Natural killer cell (primary cell): Measurements from ENCODE around the gene CDC42BPG. TPM values are rescaled to one million over a fixed set of nuclear protein-coding genes. Genes with fewer than 3 reads are reported as not detected.

Experiments
- ATAC-seq, 3 donors: fragments of 150-1000 bp in 2 of 3; fragments of 200-7000 bp in 1 of 3; cut with Tn5 transposase; 1 replicate in 1 of 3; 2 replicates in 2 of 3; pipeline ENCODE4 v1.10.0; 2021; ENCODE audit warnings: mild to moderate bottlenecking in 2 of 3, moderate library complexity in 2 of 3
- DNase-seq, 2 donors: peaks; one replicate each; pipeline versions ENCODE4 v3.0.0 to v3.0.0-alpha.2; 2013 to 2021; ENCODE audit warnings: mixed read lengths in 1 of 2
- H3K27ac ChIP-seq: one replicate; pipeline ENCODE4 v1.5.1; 2013; ENCODE audit warnings: mild to moderate bottlenecking, low read length
- H3K27me3 ChIP-seq: one replicate; pipeline ENCODE4 v1.6.1; 2013; ENCODE audit warnings: low read length; ENCODE audit not compliant: control insufficient read depth, insufficient read depth
- H3K36me3 ChIP-seq: one replicate; pipeline ENCODE4 v1.6.1; 2013; ENCODE audit warnings: low read length; ENCODE audit not compliant: control insufficient read depth, insufficient read depth
- H3K4me1 ChIP-seq: one replicate; pipeline ENCODE4 v1.6.1; 2013; ENCODE audit warnings: low read length; ENCODE audit not compliant: control insufficient read depth, insufficient read depth
- H3K4me3 ChIP-seq: one replicate; pipeline ENCODE4 v1.5.1; 2013; ENCODE audit warnings: low read length
- H3K9me3 ChIP-seq: one replicate; pipeline ENCODE4 v1.6.1; 2013; ENCODE audit warnings: low read length; ENCODE audit not compliant: control insufficient read depth, insufficient read depth
- H3K27ac Mint-ChIP-seq, 2 donors: one replicate each; pipeline ENCODE4 v1.8.0; 2022; ENCODE audit warnings: mild to moderate bottlenecking in 2 of 2, mixed read lengths in 2 of 2, moderate library complexity in 1 of 2
- H3K27me3 Mint-ChIP-seq, 2 donors: one replicate each; pipeline ENCODE4 v1.8.0; 2022; ENCODE audit warnings: low read depth in 2 of 2, mixed read lengths in 2 of 2
- H3K36me3 Mint-ChIP-seq: one replicate; pipeline ENCODE4 v1.8.0; 2022; ENCODE audit warnings: mixed read lengths
- H3K4me1 Mint-ChIP-seq, 2 donors: one replicate each; pipeline ENCODE4 v1.8.0; 2022; ENCODE audit warnings: mixed read lengths in 2 of 2
- H3K4me3 Mint-ChIP-seq: one replicate; pipeline ENCODE4 v1.8.0; 2022; ENCODE audit warnings: mild to moderate bottlenecking, moderate library complexity, mixed read lengths
- H3K9me3 Mint-ChIP-seq, 2 donors: one replicate each; pipeline ENCODE4 v1.8.0; 2022; ENCODE audit warnings: mixed read lengths in 2 of 2
- CTCF ChIP-seq: fragments of 200-600 bp; IDR thresholded peaks from one replicate; pipeline ENCODE4 v1.8.0; 2022; ENCODE audit warnings: antibody characterized with exemption
- WGBS: methylation state at CpG from one replicate; pipeline ENCODE4 v1.1.7; 2013; ENCODE audit warnings: missing lambda C conversion rate; ENCODE audit not compliant: insufficient coverage; 5-methylcytosine and 5-hydroxymethylcytosine counted together
- intact Hi-C: fragments of 100-400 bp; cut with micrococcal nuclease; formaldehyde crosslinking; loops from one replicate; pipeline ENCODE4 v1.14.2; 2022
- total RNA-seq, 4 donors: library from RNA; stranded (reverse); fragments of 120-200 nt in 1 of 4; gene quantifications; one replicate each; pipeline versions ENCODE4 v1.2.3 to v1.2.4, GENCODE V29; 2013 to 2022

Gene CDC42BPG
- total RNA-seq, 3 donors from 2014 or later (not counting 1 experiment from before 2014, with no cell fraction given): 8.2 to 12.7 (median 10.7) TPM

- ATAC-seq: no peak
- DNase-seq: no peak
- Histone ChIP-seq H3K27ac (no peak overlapping the region), H3K4me3 (no peak overlapping the region), H3K36me3 (no peaks in the 10 kb centered on the region), H3K27me3 (no peaks in the 10 kb centered on the region), H3K4me1 (peaks cover 20% of the 10 kb centered on the region), H3K9me3 (no peaks in the 10 kb centered on the region)
- no peaks in the 10 kb centered on the region for H3K27me3 Mint-ChIP-seq
- no peaks in the 10 kb centered on the region for H3K9me3 Mint-ChIP-seq
- 96% methylated on average over 28 of the region's 28 CpGs for WGBS
- no peak overlapping the region for H3K27ac Mint-ChIP-seq
- no peak for TF ChIP-seq CTCF
- intact Hi-C loops: no loop called here
- H3K4me3 Mint-ChIP-seq: no peak overlapping the region
- no peaks in the 10 kb centered on the region for H3K36me3 Mint-ChIP-seq
- peaks cover 8 to 10% of the 10 kb centered on the region in 2 donors for H3K4me1 Mint-ChIP-seq
These were observed 5.7 kb downstream of the CDC42BPG start for GRCh38 chr11:64838600-64839334.

- H3K9me3 ChIP-seq: no peaks in the 10 kb centered on the region
- Mint-ChIP-seq H3K36me3 (no peaks in the 10 kb centered on the region), H3K4me1 (peaks cover 1 to 4% of the 10 kb centered on the region in 2 donors), H3K27ac (no peak overlapping the region), H3K27me3 (no peaks in the 10 kb centered on the region), H3K4me3 (no peak overlapping the region), H3K9me3 (no peaks in the 10 kb centered on the region)
- H3K27ac ChIP-seq: no peak overlapping the region
- H3K27me3 ChIP-seq: no peaks in the 10 kb centered on the region
- ATAC-seq (no peak), DNase-seq (no peak)
- TF ChIP-seq CTCF: no peak
- no peaks in the 10 kb centered on the region for H3K36me3 ChIP-seq
- WGBS: 94% methylated on average over 8 of the region's 10 CpGs
- H3K4me3 ChIP-seq: no peak overlapping the region
- intact Hi-C loops: no loop called here
- H3K4me1 ChIP-seq: peaks cover 15% of the 10 kb centered on the region
These were observed 6.5 kb downstream of the CDC42BPG start for GRCh38 chr11:64837887-64838351.

GRCh38 chr11:64836448-64837072 lies 7.9 kb downstream of the CDC42BPG start:
- peaks cover 15% of the 10 kb centered on the region for H3K4me1 ChIP-seq
- ATAC-seq: no peak
- Mint-ChIP-seq H3K27ac (no peak overlapping the region), H3K36me3 (no peaks in the 10 kb centered on the region), H3K9me3 (no peaks in the 10 kb centered on the region), H3K4me1 (peaks cover 3 to 4% of the 10 kb centered on the region in 2 donors), H3K4me3 (no peak overlapping the region), H3K27me3 (no peaks in the 10 kb centered on the region)
- 92% methylated on average over 14 of the region's 16 CpGs for WGBS
- intact Hi-C loops: no loop called here
- no peaks in the 10 kb centered on the region for H3K27me3 ChIP-seq
- H3K4me3 ChIP-seq: no peak overlapping the region
- no peak for TF ChIP-seq CTCF
- DNase-seq: no peak
- H3K9me3 ChIP-seq: no peaks in the 10 kb centered on the region
- no peak overlapping the region for H3K27ac ChIP-seq
- no peaks in the 10 kb centered on the region for H3K36me3 ChIP-seq
